ENCODE measurements around the gene SRSF2.
A peak's percentile ranks its signal among the peaks of the same experiment; 100 is the strongest.
"Not testable (repeated sequence)": the region's sequence is repeated elsewhere in the genome, so short reads cannot be mapped to it uniquely, and the experiment has no call there.

The SRSF2 gene

DNA sequence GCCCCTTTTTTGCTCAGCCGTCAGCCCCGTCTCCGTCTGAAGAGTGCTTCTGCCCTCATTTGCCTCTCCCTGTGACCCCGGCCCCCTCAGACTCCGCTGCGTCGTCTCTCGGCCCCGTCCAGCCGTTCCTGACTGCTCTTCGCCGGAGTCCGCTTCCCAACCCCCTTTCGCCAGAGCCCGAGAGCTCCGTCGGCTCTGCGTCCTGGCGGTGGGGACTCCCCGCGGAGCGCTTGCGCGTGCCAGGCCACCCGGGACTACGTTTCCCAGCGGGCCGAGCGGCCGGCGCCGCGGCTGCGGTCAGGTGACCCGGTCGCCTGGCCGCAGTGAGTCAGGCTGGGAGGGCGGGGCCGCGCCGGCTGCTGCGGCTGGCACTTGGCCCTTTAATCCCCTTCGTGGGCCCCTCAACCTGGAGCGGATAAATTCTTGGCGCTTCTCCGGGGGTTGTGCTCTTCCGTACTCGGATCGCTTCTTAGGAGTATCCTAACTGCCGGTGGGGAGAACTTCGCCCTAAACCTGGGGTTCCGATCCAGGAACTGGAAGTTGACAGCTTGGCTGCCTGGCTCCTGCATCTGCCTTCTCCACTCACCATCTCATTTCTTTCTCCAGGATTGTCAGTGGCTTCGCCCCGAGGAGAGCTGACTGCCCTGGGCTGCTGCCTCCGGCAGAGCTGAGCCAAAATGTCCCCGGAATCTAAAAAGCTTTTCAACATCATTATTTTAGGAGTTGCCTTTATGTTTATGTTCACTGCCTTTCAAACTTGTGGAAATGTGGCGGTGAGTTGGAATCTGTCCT, 741 bp upstream of the SRSF2 start, which contains the start of gene MFSD11:
Gene MFSD11, plus strand, starts transcription at position 444 of the 792 bp plus-strand sequence. Its CDS starts 234 bp downstream, at position 678.
- peak; percentile 85 to 88 for DNase-seq

DNA sequence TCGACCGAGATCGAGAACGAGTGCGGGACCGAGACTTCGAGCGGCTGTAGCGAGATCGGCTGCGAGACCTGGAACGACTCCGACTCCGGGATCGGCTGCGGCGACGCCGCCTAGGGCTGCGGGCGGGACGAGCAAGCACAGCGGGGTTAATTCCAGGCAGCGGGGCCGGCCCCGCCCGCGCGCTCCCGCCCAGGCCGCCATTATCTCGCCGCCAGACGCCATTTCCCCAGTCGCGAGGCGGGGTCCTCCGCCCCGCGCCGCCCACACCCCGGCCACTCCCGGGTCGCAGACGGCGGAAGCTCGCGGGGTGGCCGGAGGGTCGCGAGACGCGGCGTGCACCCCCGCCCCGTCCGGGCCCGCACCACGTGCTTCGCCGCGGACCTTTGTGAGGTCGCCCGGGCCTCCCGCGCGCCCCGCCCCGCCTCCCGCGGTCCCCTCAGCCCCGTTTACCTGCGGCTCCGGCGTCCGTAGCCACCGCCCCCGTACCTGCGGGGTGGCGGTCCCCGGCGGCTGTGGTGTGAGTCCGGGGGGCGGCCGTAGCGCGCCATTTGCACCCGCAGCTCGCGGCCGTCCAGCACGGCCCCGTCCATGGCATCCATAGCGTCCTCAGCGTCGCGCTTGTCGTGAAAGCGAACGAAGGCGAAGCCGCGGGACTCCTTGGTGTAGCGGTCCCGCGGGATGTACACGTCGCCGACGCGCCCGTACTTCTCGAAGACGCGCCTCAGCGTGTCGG, 616 bp downstream of the SRSF2 start:
- DNase-seq = peak; percentile 57 to 64

DNA sequence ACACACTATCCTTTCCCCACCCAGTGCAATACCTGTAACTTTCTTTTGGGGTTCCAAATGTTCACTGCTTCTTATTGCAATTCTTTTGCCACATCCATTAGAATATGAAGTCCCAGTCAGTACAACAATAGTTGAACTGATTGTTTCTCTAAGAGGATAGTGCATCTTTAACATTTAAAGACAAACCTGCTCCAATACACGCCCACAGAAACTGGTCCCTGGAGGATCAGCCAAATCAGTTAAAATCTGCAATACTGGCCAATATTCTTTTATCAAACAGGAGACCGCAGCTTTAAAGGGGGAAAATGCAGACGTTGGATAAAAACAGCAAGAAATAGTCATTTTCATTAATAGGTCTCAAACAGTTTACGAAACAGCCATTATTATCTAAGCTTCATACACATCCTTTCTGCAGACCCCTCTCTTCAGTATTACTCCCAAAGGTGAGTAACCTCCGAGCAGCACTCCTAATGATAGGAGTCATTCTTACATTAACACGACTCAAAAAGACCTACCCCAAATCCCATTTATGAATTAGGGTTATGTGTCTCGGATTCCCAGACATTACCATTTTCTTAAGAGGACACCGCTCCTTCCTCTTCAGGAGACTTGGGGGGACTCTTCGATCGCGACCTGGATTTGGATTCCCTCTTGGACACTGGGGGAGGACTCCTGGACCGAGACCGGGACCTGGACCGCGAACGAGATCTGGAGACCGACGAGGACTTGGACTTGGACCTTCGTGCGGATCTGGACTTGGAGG, 1.4 kb downstream of the SRSF2 start:
- DNase-seq = no peak

DNA sequence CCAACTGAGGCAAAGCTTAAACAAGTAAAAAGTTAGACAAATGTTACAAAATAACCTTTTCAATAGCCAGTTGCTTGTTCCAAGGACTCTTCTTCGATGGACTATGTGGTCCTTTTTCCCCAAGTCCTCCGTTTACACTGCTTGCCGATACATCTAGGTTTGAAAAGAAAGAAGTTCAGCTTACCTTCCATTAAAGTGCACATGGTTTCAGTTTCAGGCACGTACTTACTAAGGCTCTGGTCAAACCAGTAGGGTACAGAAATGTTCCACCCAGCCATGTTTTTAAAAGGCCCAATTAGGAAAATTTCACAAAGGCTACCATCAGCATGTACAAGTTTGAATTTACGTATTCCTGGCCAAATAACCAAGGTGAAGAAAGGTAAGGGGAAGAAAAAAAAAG, 2.1 kb downstream of the SRSF2 start:
- no peak for DNase-seq

DNA sequence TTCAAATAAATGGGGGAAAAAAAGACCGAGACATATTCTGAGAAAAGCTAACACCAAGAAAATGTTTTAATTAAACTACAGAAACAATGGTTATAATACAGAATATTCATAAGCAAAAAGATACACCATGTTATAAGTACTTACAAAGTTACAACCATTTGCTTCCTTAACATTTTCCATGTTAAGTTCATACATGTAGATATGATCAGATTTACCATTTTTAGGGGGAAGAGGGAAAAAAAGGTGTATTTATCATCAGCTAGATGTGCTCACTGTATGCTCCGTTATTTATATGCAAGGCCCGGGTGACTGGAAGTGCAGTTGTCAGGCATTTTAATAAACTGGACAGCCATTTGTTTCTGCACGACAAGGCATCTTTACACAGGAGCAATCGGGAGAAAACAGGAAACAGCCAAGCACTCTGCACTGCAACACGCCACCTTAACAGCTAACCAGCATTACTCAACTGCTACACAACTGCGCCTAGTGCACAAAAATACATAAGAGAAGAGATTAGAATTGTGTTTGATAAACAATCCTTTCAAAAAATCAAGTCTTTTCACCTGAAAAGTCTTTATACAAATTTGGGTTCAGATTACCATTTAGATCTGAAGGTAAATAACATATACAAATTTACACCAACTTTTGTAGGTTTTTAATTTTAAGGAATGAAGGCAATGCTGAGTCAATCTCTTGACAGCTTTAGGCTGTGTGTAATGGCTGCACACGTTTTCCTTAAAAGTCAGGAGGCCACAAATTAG, 2.9 kb downstream of the SRSF2 start:
- no peak for DNase-seq

DNA sequence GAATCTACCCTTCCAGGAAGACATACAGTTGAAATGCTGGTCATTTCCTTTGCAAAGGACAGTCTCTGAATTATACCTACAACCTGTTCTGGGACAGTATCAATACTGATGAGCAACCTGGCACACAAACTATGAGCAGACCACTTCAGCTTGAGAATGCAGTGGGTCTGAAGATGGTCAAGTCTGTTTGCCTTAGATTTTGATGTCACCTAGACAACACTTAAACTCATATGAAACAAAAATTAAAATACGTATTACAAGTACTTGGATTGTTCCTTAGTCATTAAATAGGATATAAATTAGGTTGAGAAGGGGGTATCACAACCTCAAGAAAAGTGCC, 3.5 kb downstream of the SRSF2 start:
- DNase-seq = no peak

DNA sequence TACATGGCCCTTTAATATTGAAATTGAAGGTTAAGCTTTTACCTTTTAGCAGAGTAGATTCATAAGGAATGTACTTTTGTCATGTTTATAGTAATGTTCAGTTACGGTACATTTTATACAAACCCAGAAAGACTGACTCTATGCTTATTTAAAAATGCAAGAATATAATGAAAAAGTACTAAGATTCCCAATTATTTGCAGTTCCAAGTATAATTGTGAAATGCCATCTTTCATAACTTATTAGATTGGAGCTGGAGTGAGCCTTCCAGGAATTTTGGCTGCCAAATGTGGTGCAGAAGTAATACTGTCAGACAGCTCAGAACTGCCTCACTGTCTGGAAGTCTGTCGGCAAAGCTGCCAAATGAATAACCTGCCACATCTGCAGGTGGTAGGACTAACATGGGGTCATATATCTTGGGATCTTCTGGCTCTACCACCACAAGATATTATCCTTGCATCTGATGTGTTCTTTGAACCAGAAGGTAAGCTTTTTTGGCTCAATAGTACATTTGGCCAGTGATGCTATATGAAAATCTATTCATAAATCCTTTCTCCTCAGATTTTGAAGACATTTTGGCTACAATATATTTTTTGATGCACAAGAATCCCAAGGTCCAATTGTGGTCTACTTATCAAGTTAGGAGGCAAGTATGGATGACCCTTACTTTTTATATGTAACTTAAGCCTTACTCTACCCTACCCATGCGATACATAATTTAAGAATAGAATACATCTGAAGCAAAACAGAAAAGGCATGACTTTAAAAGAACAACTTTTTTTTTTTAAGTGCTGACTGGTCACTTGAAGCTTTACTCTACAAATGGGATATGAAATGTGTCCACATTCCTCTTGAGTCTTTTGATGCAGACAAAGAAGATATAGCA, 4.2 kb downstream of the SRSF2 start:
- DNase-seq = no peak

DNA sequence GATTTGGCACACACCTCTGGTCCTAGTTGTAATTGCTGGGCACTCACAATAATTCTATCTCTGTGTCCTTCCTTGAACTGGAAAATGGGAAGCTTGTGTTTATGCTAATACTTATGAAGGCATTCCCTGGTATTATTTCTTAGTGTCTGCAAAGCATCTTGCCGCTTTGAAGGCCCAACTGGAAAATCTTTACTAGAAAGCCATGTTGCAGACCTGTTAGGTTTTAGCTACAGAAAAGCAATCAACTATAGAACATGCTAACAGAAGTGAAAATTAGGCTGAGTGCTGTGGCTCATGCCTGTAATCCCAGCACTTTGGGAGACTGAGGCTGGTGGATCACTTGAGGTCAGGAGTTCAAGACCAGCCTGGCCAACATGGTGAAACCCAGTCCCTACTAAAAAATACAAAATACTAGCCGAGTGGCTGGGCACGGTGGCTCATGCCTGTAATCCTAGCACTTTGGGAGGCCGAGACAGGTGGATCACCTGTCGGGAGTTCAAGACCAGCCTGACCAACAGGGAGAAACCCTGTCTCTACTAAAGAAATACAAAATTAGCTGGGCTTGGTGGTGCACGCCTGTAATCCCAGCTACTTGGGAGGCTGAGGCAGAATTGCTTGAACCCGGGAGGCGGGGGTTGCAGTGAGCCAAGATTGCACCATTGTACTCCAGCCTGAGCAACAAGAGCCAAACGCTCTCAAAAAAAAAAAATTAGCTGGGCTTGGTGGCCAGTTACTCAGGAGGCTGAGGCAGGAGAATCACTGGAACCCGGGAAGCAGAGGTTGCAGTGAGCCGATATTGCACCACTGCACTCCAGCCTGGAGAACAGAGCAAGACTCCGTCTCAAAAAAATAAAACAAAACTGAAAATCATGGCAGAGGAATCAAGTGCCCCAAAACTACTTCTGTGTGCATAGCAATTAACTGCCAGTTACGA, 5.1 kb downstream of the SRSF2 start:
- DNase-seq = not testable (repeated sequence)

DNA sequence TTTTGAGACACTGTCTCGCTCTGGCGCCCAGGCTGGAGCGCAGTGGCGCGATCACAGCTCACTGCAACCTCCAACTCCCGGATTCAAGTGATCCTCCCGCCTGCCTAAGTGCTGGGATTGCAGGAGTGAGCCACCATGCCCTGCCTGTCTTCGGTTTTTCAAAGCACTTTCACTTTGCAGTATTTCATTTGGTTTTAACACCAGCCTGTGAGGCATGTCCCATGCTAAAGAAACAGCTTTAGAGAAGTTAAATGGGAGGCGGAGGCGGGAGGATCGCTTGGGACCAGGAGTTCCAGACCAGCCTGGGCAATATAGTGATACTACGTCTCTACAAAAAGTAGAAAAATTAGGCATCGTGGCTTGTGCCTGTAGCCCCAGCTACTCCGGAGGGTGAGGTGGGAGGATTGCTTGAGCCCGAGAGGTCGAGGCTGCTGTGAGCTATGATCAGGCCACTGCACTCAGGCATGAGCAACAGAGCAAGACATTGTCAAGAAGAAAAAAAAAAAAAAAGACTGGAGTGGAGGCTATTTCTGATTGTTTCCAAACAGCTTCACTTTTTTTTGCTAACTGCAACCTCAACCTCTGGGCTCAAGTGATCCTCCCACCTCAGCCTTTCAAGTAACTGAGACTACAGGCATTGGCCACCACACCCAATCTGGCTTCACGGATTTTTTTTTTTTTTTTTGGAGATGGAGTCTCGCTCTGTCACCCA, 9.2 kb downstream of the SRSF2 start:
- no peak for DNase-seq

DNA sequence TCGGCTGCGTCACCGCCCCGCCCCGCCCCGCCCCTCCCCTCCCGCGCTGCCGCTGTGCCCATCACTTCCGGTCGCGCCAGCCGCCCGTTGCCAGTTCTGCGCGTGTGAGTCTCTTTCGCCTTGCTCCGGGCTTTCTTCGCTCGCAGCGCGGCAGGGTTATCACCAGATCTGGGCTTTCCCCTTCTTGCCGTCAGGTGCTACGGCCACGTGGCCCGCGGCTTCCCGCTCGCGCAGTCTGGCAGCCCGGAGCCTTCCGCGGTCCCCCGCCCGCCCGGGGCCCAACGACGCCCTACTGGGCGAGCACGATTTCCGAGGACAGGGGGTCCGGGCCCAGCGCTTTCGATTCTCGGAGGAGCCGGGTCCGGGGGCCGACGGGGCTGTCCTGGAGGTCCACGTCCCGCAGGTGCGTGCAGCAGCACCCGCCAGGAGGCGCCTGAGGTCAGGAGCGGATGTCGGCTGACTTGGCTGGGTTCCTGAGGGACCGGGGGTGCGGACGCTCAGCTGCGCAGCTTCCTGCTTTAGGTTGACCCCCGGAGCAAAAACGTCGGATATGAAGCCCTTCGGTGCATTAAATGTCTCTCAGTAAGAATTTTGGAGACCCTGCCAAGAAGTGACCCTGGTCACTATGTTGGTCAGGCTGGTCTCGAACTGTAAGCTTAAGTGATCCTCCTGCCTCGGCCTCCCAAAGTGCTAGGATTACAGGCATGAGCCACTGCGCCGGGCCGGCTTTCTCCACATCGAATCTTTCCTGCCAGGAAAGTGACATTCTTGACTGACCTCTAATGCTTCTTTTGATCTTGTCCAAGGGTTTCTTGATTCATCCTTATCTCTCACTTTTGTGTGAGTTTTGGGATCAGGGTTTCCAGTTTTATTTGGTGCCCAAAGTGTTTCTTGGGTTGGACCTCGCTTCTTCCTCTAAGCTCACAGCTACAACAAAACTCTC, 10.1 kb downstream of the SRSF2 start, which contains the start of gene METTL23:
Gene METTL23, plus strand, starts transcription at position 64 of the 943 bp plus-strand sequence. CDS start 2,872 bp downstream, outside the sequence.
- DNase-seq = peak; percentile 66

DNA sequence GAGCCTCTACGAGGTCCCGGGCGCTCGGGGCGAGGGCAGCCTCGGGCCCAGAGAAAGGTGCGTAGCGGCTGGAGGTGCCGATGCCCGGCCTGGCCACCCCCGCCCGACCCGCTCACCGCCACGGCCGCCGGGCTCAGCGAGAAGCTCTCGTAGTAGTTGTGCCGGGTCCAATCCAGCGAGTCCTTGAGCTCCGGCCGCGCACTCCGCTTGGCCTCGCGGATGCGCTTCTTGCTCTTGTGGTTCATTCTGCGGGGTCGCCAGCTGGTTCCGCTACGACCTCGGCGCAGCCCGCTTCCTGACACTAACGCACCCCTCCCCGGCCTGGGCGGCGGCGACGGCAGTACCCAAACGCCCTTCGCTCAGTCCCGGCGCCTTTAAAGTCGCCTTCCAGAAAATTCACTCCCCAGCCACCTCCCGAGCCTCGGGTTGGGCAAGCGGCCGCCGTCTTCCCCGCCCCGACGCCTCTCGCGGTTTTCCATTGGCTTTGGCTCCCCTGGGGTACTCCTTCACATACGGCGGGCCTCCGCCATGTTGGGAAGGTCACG, 10.8 kb downstream of the SRSF2 start, which contains the start of gene JMJD6:
Gene JMJD6, minus strand, starts transcription at position 376 of the 545 bp plus-strand sequence. Its CDS starts 131 bp downstream, at position 245.
- DNase-seq = peak; percentile 90 to 92

DNA sequence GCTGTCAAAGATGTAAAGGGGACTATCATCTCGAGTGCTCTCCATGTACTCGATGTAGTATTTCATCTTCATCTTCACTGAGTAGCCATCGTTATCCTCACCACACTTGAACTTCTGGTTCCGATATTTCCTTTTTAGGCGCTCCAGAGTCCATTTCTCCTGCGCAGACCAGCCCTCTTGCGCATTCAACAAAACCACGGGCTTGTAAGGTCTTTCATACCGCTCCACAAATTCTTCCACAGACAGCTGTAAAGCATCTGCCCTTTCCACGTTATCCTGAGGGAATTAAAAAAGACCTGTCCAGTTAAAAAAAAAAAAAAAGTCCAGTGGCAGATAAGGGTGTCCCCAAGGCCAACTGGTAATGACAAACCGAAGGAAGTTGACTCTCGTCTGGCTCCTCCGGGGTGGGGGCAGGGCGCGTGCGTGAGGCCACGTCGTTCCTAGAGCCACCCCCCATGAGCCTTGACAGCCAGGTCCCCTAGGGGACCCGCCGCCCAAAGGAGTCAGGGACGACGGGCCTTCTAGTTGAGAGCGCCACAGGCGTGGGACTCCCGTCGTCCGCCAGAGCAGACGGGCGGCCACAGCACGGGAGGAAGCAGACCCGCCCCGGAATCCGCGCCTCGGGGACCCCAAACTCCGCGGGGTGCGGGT, 11.4 kb downstream of the SRSF2 start:
- DNase-seq = peak; percentile 56 to 64

DNA sequence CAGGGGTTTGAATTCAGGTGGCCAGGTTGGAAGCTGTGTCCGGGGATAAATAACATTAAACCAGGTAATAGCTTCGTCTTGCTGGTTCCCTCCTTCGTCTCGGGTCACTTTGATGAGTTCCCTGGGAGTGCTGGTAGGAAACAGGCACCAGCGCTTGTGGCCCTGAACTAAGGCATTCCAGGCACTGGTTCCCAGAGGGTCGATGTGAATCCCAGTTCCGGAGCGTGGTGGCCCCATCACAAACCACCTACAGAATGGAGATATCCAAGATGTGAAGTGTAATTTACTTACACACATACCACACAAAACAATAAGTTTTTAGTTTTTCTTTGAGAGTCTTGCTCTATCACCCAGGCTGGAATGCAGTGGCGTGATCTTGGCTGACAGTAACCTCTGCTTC, 13.3 kb downstream of the SRSF2 start:
- no peak for DNase-seq

DNA sequence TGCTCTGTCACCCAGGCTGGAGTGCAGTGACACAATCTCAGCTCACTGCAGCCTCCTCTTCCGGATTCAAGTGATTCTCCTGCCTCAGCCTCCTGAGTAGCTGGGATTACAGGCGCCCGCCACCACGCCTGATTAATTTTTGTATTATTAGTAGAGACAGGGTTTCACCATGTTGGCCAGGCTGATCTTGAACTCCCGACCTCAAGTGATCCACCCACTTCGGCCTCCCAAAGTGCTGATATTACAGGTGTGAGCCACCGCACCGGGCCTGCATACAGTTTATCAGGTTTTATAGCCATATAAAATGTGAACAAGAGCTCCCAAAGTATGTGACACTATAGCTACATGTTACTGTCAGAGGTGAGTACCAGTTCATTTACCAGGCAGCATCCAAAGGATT, 14.2 kb downstream of the SRSF2 start:
- DNase-seq = not testable (repeated sequence)

DNA sequence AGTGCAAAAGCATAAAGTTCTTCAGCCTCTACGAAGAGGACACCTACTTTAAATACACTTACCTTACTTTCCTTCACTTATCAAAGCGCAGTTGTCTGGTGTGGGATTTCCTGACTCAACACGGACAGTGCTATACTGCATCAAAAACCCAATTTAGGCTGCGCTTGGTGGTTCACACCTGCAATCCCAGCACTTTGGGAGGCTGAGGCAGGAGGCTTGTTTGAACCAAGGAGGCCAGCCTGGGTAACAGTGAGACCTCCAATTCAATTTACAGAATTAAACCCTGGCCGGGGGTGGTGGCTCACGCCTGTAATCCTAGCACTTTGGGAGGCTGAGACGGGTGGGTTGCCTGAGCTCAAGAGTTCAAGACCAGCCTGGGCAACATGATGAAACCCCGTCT, 14.9 kb downstream of the SRSF2 start:
- DNase-seq = no peak

DNA sequence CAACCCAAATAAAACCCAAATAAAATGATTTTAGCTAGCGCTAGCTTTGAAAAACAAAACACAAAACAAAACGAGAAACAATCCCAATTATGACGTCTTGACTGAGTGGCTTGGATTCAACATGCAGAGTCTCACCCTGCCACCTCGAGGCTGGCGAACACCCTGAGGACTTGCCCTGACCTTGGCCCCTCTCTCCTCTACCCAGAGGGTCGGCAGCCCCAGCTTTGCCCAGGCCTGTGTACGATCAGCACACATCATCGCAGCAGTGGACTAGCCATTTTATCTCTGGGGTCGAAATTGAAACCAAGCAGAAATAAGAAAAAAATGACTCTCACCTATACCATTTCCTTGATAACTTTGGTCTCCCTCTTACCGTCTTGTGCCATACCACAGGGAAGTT, 15.7 kb downstream of the SRSF2 start:
- no peak for DNase-seq

DNA sequence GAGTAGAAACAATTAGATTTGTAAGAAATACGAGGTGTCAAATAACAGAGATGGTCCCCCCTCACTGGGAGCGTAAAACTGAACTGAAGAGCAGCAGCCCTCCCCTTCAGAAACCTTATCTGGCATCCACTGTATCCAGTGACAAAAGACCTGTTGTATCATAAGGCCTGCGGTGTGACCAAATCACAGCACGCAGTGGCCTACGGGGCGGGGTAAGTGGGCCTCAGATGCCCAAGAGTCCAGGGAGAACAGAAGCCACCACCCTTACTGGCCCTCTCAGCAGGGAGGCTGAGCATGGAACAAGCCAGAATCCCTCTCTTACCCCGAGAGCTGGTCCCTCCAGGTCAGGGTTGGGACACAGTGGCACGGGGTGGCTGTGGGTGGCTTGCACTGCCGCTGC, 16.2 kb downstream of the SRSF2 start:
- no peak for DNase-seq

DNA sequence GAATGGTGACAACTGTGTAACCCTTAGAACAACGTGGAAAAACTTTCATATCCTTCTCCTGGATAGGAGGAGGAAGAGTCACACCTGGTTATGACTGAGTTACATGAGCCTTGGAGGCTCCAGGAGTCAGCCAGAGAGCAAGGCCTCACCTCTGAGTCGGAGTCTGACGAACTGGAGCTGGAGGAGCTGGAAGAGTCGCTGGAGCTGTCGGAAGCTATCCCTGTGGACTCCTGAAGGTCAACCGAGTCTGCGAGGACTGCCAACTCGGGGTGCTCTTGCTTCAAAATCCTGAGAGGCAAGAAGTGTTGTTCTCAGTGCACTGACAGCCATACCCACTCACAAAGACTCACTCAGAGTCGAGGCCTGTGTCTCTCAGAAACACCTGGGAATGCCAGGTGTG, 16.9 kb downstream of the SRSF2 start:
- no peak for DNase-seq
